HCT116 (cell line): Measurements from ENCODE around the gene STX16. TPM values are rescaled to one million over a fixed set of nuclear protein-coding genes. Genes with fewer than 3 reads are reported as not detected.

ENCODE experiments used
- ATAC-seq: fragments of 200-7000 bp; cut with Tn5 transposase; 2 replicates; pipeline ENCODE4 v1.9.1; 2020; ENCODE audit warnings: mild to moderate bottlenecking, moderate library complexity
- BruUV-seq: library from RNA; stranded (reverse); fragments of 400-500 nt; replicated peaks from 2 replicates; lab custom pipeline; 2021; lab: Mats Ljungman, UMichigan
- CTCF ChIA-PET: fragments of 300-600 bp; sonication (Branson Sonifier 250); formaldehyde crosslinking; loops from one replicate; lab custom pipeline; 2021; ENCODE audit warnings: antibody characterized with exemption; lab: Charles Lee
- POLR2A ChIA-PET: fragments of 300-600, 350-600 bp; sonication (Branson Sonifier 250); formaldehyde crosslinking; loops from one replicate; lab custom pipeline; 2021; ENCODE audit warnings: antibody characterized with exemption; lab: Charles Lee
- RAD21 ChIA-PET, 2 experiments: fragments of 300-600 bp; sonication (Branson Sonifier 250); formaldehyde crosslinking; loops; one replicate each; lab custom pipeline; 2023; ENCODE audit warnings: low total read pairs in 2 of 2; ENCODE audit not compliant: uncharacterized antibody in 2 of 2, unreplicated experiment in 2 of 2, low non-redundant PET in 1 of 2; lab: Charles Lee
- DNase-seq: peaks from one replicate; pipeline ENCODE4 v3.0.0-alpha.2; 2010; ENCODE audit warnings: low read depth, low spot score
- H2AFZ ChIP-seq: fragments of 200-600 bp; shearing (Covaris generic), sonication (generic); 2 replicates; pipeline ENCODE4 v1.6.1; 2017; ENCODE audit warnings: low read depth, mixed run types, mixed read lengths, antibody characterized with exemption, low read length; ENCODE audit not compliant: poor library complexity, severe bottlenecking
- H3K27ac ChIP-seq: 2 replicates; pipeline ENCODE4 v1.5.1; 2012; ENCODE audit warnings: low read depth, low read length
- H3K27me3 ChIP-seq: fragments of 200-600 bp; sonication (generic); 2 replicates; pipeline ENCODE4 v1.6.1; 2016; ENCODE audit warnings: mixed run types, low read length, mixed read lengths; ENCODE audit not compliant: insufficient read depth
- H3K36me3 ChIP-seq, 2 experiments: fragments of 200-500 bp in 1 of 2; fragments of 200-600 bp in 1 of 2; sonication (Bioruptor generic) in 1 of 2; sonication (generic) in 1 of 2; 2 replicates each; pipeline versions ENCODE4 v1.5.1 to v1.6.1; 2014 to 2016; ENCODE audit warnings: low read length in 2 of 2, inconsistent platforms in 1 of 2, mixed read lengths in 1 of 2, mixed run types in 1 of 2; ENCODE audit not compliant: insufficient read depth in 2 of 2, control insufficient read depth in 1 of 2
- H3K4me1 ChIP-seq, 2 experiments: fragments of 200-600 bp in 1 of 2; sonication (generic) in 1 of 2; 2 replicates each; pipeline versions ENCODE4 v1.5.1 to v1.6.1; 2012 to 2017; ENCODE audit warnings: low read length in 2 of 2, inconsistent platforms in 1 of 2, mild to moderate bottlenecking in 1 of 2, mixed read lengths in 1 of 2, mixed run types in 1 of 2, moderate library complexity in 1 of 2; ENCODE audit not compliant: insufficient read depth in 2 of 2, control insufficient read depth in 1 of 2
- H3K4me2 ChIP-seq: fragments of 200-600 bp; sonication (generic); 2 replicates; pipeline ENCODE4 v1.6.1; 2017; ENCODE audit warnings: mixed run types, low read length, mixed read lengths
- H3K4me3 ChIP-seq, 2 experiments: fragments of 200-600 bp in 1 of 2; sonication (generic) in 1 of 2; replicated peaks in 1 of 2; 2 replicates each; pipeline ENCODE4 v1.5.1; 2011 to 2016; ENCODE audit warnings: low read length in 2 of 2, control low read depth in 1 of 2, low read depth in 1 of 2, mild to moderate bottlenecking in 1 of 2, mixed read lengths in 1 of 2, mixed run types in 1 of 2
- H3K79me2 ChIP-seq: fragments of 200-600 bp; sonication (generic); 2 replicates; pipeline ENCODE4 v1.6.1; 2017; ENCODE audit warnings: mild to moderate bottlenecking, mixed run types, low read length, moderate library complexity, mixed read lengths; ENCODE audit not compliant: insufficient read depth
- H3K9ac ChIP-seq: fragments of 200-600 bp; sonication (generic); 2 replicates; pipeline ENCODE4 v1.6.1; 2016; ENCODE audit warnings: low read length, mixed read lengths
- H3K9me2 ChIP-seq: fragments of 200-600 bp; sonication (generic), shearing (Covaris generic); 2 replicates; pipeline ENCODE4 v1.6.1; 2017; ENCODE audit warnings: mixed run types, mild to moderate bottlenecking, moderate library complexity; ENCODE audit not compliant: insufficient read depth
- H3K9me3 ChIP-seq, 2 experiments: fragments of 200-500 bp in 1 of 2; fragments of 200-600 bp in 1 of 2; sonication (Bioruptor generic) in 1 of 2; sonication (generic) in 1 of 2; 2 replicates each; pipeline ENCODE4 v1.6.1; 2014 to 2017; ENCODE audit warnings: low read length in 2 of 2, mixed read lengths in 2 of 2, inconsistent platforms in 1 of 2, low read depth in 1 of 2, mild to moderate bottlenecking in 1 of 2, mixed run types in 1 of 2, moderate library complexity in 1 of 2; ENCODE audit not compliant: control insufficient read depth in 1 of 2, insufficient read depth in 1 of 2
- H4K20me1 ChIP-seq: fragments of 200-600 bp; sonication (generic), shearing (Covaris generic); 2 replicates; pipeline ENCODE4 v1.6.1; 2017; ENCODE audit warnings: mixed run types, mild to moderate bottlenecking, moderate library complexity; ENCODE audit not compliant: insufficient read depth
- CBX3 ChIP-seq: IDR thresholded peaks from 2 replicates; pipeline ENCODE4 v1.6.1; 2012; ENCODE audit warnings: low read depth
- CEBPB ChIP-seq: IDR thresholded peaks from 2 replicates; pipeline ENCODE4 v1.6.1; 2012; ENCODE audit warnings: low read depth
- EGR1 ChIP-seq: IDR thresholded peaks from 2 replicates; pipeline ENCODE4 v1.6.1; 2012; ENCODE audit warnings: low read depth
- ELF1 ChIP-seq: IDR thresholded peaks from 2 replicates; pipeline ENCODE4 v1.6.1; 2012; ENCODE audit warnings: low read depth, borderline replicate concordance
- EZH2 ChIP-seq: fragments of 200-600 bp; sonication (generic); IDR thresholded peaks from 2 replicates; pipeline ENCODE4 v1.6.1; 2017; ENCODE audit warnings: antibody characterized with exemption, mixed run types
- EZH2phosphoT487 ChIP-seq: fragments of 200-600 bp; IDR thresholded peaks from 2 replicates; pipeline ENCODE4 v1.6.1; 2018; ENCODE audit warnings: antibody characterized with exemption, borderline replicate concordance
- POLR2A ChIP-seq: IDR thresholded peaks from 2 replicates; pipeline ENCODE4 v1.7.0; 2011; ENCODE audit warnings: borderline replicate concordance; ENCODE audit not compliant: insufficient read depth, insufficient read length; ENCODE audit errors: extremely low read depth
- POLR2AphosphoS5 ChIP-seq: IDR thresholded peaks from 2 replicates; pipeline ENCODE4 v1.6.1; 2011; ENCODE audit warnings: mild to moderate bottlenecking, low read depth, low read length, moderate library complexity
- RAD21 ChIP-seq: IDR thresholded peaks from 2 replicates; pipeline ENCODE4 v1.6.1; 2012; ENCODE audit warnings: low read depth, mild to moderate bottlenecking
- SIN3A ChIP-seq: IDR thresholded peaks from 2 replicates; pipeline ENCODE4 v1.6.1; 2012; ENCODE audit warnings: low read depth
- SP1 ChIP-seq: IDR thresholded peaks from 2 replicates; pipeline ENCODE4 v1.6.1; 2012; ENCODE audit warnings: low read depth
- SRF ChIP-seq: IDR thresholded peaks from 2 replicates; pipeline ENCODE4 v1.6.1; 2012; ENCODE audit warnings: low read depth
- YY1 ChIP-seq: IDR thresholded peaks from 2 replicates; pipeline ENCODE4 v1.6.1; 2011; ENCODE audit warnings: low read length, low read depth, moderate library complexity, mild to moderate bottlenecking; ENCODE audit not compliant: insufficient replicate concordance; ENCODE audit errors: extremely low read depth
- ZFX ChIP-seq: fragments of 450-650 bp; IDR thresholded peaks from 2 replicates; pipeline ENCODE4 v1.6.1; 2017
- ZNF274 ChIP-seq: fragments of 200-500 bp; sonication (Bioruptor generic); IDR thresholded peaks from 2 replicates; pipeline ENCODE4 v1.6.1; 2014; ENCODE audit warnings: mild to moderate bottlenecking, low read depth, low read length, inconsistent platforms
- intact Hi-C: fragments of 100-400 bp; cut with micrococcal nuclease; formaldehyde crosslinking; loops from 2 replicates; pipeline ENCODE4 v1.10.0; 2022
- total RNA-seq: library from RNA; stranded (reverse); gene quantifications from one replicate; pipeline ENCODE4 v1.2.1, GENCODE V29; 2021; ENCODE audit not compliant: unreplicated experiment
- TF ChIP-seq, protein P1 (sequence below): IDR thresholded peaks from 2 replicates; pipeline ENCODE4 v1.6.1; 2012
- TF ChIP-seq, protein P2 (sequence below): IDR thresholded peaks from 2 replicates; pipeline ENCODE4 v1.6.1; 2012
- TF ChIP-seq, protein P3 (sequence below): IDR thresholded peaks from 2 replicates; pipeline ENCODE4 v1.6.1; 2012; ENCODE audit warnings: low read depth
- TF ChIP-seq, protein P4 (sequence below), 3 experiments: fragments of 200-600 bp in 1 of 3; sonication (generic) in 1 of 3; IDR thresholded peaks in 2 of 3; conservative IDR thresholded peaks in 1 of 3; 2 replicates each; pipeline ENCODE4 v1.5.1; 2012 to 2017; ENCODE audit warnings: low read depth in 2 of 3, low read length in 2 of 3, antibody characterized with exemption in 1 of 3, borderline replicate concordance in 1 of 3, control low read depth in 1 of 3, mild to moderate bottlenecking in 1 of 3, mixed read lengths in 1 of 3, mixed run types in 1 of 3, moderate library complexity in 1 of 3; ENCODE audit not compliant: insufficient read depth in 1 of 3

The STX16 gene
- total RNA-seq, 1 experiment from 2014 or later, result 55.1 TPM

DNA sequence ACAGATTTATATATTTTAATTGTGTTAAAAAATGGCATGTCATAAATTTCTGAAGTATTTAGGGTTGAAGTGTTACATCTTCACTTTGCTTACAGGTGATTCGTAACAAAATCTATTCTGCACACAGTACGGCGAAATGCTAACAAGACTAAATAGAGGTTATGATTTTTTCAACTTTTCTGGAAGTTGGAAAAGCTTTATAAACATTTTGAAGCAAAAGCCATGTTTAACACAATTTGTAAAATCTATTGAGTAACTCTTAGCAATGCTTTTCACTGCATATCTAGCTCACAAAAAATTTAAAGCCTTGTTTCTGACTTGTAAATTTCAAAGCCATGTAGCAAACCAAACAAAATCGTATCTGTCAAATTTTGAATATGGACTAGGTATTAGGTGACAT is 3.3 kb downstream of the STX16 start:
- POLR2A ChIA-PET, result no interaction called here
- H2AFZ ChIP-seq, result no peak overlapping the region
- no peak for ATAC-seq
- H3K27ac ChIP-seq, result no peak overlapping the region
- peaks cover 3 to 15% of the 10 kb centered on the region in 2 experiments; a peak in 3 of 4 replicates for H3K4me1 ChIP-seq
- peaks cover 3% of the 10 kb centered on the region; the same call in 1 of the 2 replicates for H4K20me1 ChIP-seq
- H3K4me3 ChIP-seq, result no peak overlapping the region
- H3K27me3 ChIP-seq, result no peaks in the 10 kb centered on the region
- no peak overlapping the region for H3K4me2 ChIP-seq
- no peaks in the 10 kb centered on the region for H3K9me2 ChIP-seq
- DNase-seq, result no peak
- CTCF ChIA-PET, result no interaction called here
- intact Hi-C loops, result loop anchor here (5.0 to 10.0 kb wide), 3 partner anchors 172 to 400 kb away; no protein-coding TSS in a partner anchor
- no peak for TF ChIP-seq ZFX
- no peak for TF ChIP-seq CEBPB
- no peak for TF ChIP-seq POLR2AphosphoS5
- TF ChIP-seq CBX3, result no peak
- no peak for TF ChIP-seq SP1
- TF ChIP-seq EZH2, result no peak
- TF ChIP-seq, protein P1, sequence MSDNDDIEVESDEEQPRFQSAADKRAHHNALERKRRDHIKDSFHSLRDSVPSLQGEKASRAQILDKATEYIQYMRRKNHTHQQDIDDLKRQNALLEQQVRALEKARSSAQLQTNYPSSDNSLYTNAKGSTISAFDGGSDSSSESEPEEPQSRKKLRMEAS, result no peak
- TF ChIP-seq EGR1, result no peak
- TF ChIP-seq POLR2A, result no peak
- TF ChIP-seq ZNF274, result no peak
- TF ChIP-seq, protein P2, sequence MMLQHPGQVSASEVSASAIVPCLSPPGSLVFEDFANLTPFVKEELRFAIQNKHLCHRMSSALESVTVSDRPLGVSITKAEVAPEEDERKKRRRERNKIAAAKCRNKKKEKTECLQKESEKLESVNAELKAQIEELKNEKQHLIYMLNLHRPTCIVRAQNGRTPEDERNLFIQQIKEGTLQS, result no peak
- TF ChIP-seq SRF, result no peak
- TF ChIP-seq SIN3A, result no peak
- TF ChIP-seq RAD21, result no peak
- TF ChIP-seq ELF1, result no peak
- no peak for TF ChIP-seq YY1
- TF ChIP-seq, protein P3, sequence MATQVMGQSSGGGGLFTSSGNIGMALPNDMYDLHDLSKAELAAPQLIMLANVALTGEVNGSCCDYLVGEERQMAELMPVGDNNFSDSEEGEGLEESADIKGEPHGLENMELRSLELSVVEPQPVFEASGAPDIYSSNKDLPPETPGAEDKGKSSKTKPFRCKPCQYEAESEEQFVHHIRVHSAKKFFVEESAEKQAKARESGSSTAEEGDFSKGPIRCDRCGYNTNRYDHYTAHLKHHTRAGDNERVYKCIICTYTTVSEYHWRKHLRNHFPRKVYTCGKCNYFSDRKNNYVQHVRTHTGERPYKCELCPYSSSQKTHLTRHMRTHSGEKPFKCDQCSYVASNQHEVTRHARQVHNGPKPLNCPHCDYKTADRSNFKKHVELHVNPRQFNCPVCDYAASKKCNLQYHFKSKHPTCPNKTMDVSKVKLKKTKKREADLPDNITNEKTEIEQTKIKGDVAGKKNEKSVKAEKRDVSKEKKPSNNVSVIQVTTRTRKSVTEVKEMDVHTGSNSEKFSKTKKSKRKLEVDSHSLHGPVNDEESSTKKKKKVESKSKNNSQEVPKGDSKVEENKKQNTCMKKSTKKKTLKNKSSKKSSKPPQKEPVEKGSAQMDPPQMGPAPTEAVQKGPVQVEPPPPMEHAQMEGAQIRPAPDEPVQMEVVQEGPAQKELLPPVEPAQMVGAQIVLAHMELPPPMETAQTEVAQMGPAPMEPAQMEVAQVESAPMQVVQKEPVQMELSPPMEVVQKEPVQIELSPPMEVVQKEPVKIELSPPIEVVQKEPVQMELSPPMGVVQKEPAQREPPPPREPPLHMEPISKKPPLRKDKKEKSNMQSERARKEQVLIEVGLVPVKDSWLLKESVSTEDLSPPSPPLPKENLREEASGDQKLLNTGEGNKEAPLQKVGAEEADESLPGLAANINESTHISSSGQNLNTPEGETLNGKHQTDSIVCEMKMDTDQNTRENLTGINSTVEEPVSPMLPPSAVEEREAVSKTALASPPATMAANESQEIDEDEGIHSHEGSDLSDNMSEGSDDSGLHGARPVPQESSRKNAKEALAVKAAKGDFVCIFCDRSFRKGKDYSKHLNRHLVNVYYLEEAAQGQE, result no peak
- no peak for TF ChIP-seq EZH2phosphoT487
- TF ChIP-seq, protein P4, sequence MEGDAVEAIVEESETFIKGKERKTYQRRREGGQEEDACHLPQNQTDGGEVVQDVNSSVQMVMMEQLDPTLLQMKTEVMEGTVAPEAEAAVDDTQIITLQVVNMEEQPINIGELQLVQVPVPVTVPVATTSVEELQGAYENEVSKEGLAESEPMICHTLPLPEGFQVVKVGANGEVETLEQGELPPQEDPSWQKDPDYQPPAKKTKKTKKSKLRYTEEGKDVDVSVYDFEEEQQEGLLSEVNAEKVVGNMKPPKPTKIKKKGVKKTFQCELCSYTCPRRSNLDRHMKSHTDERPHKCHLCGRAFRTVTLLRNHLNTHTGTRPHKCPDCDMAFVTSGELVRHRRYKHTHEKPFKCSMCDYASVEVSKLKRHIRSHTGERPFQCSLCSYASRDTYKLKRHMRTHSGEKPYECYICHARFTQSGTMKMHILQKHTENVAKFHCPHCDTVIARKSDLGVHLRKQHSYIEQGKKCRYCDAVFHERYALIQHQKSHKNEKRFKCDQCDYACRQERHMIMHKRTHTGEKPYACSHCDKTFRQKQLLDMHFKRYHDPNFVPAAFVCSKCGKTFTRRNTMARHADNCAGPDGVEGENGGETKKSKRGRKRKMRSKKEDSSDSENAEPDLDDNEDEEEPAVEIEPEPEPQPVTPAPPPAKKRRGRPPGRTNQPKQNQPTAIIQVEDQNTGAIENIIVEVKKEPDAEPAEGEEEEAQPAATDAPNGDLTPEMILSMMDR (IDR thresholded peaks at IDR 0.05 in 2 of 3, conservative IDR thresholded peaks at IDR 0.05 in 1 of 3; ENCODE audit: borderline replicate concordance in 1 of 3, insufficient read depth in 1 of 3, low read depth in 2 of 3, low read length in 2 of 3), result no peak
- H3K79me2 ChIP-seq, result peaks cover 83% of the 10 kb centered on the region
- RAD21 ChIA-PET, result no interaction called here
- no peak overlapping the region for H3K9ac ChIP-seq
- BruUV-seq, result no TSS peak
- H3K9me3 ChIP-seq, result no peaks in the 10 kb centered on the region
- H3K36me3 ChIP-seq, result peaks cover 3 to 4% of the 10 kb centered on the region in 2 experiments; a peak in 3 of 4 replicates
